Measurements from ENCODE around the gene ZNF487.
"Not testable (repeated sequence)": the region's sequence is repeated elsewhere in the genome, so short reads cannot be mapped to it uniquely, and the experiment has no call there.

Gene ZNF487

DNA sequence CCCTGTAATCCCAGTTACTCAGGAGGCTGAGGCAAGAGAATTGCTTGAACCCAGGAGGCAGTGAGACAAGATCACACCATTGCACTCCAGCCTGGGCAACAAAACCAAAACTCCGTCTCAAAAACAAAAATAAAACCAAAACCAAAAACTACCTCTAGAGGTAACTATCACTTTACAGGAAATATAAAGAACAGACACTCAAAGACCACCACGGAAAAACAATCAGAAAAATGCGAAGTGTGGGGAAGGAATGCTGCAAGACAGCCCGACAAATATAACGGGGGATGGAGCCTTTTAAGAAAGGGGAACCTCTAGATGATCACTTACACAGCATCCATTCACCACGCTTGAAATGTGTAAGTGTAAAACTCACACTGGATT, 32.2 kb upstream of the ZNF487 start:
- DNase-seq (ENCODE audit: low spot score), result peak; percentile 46

DNA sequence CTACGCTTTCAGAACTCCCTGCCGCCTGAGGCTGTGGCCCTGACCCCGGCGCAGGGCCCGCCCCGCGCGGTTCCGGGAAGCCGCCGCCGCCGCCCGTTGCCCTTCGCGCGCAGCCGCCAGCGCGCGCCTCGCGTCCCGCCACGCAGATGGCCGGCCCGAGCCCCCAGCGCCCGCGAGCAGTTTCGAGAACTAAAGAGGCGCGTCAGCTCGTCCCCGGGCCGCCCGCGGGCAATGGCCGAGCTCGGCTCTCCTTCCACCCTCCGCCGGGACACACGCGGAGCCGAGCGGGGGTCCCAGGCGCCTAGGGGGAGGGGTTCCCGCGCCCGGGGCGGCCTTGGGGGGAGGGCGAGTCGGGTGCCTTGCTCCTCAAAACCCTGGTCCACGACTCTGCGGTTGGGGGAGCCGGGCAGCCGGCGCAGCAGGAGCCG, 29.7 kb upstream of the ZNF487 start:
- peak; percentile 51 for DNase-seq (ENCODE audit: low spot score)

DNA sequence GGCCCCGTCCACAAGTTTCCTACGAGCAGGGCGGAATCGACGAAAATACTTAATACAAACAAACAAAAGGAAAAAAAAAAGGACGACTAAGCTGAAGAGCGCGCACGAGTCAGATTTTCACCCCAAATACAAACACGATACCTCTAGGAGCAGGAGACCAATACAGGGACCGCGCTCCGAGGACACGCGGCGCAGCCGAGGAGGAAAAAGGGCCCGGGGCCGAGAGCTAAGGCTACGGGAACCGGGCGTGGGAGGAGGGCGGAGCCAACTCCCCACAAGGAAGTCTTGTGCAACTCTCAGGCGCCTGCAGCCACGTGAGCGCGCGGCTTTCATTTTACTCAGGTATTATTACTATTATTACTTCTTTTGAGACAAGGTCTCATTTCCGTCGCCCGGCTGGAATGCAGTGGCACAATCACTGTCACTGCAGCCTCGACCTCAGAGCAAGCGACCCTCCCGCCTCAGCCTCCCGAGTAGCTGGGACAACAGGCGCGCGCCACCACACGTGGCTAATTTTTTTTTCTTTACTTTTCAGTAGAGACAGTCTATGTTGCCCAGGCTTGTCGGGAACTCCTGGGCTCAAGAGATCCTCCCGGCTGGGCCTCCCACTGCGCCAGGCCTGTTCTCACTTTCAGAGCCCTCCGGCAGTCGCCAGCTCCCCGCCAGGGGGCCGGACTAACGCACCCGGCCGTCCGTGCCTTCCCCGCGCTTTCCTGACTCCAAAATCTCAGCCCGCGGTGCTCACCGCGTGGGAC, 29.2 kb upstream of the ZNF487 start:
- peak; percentile 82 for DNase-seq (ENCODE audit: low spot score)

DNA sequence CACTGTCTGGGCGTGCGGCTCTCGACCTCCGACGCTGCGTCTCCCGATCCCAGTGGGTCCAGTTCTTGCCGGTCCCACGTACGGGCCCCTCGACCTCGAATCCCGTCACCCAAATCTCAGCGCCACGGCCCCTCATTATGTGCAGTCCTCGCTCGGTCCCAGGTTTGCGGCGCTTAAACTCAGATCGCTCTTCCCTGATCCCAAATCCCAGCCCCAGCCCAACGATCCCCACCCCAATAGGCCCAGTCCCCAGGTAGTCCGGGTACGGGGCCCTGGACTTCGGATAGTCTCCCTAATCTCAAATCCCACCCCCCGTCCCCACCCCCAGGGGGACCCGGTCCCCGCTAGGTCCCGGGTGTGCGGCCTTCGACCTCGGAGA, 28.6 kb upstream of the ZNF487 start:
- DNase-seq (ENCODE audit: low spot score), result no peak

GRCh38 chr10:43408710-43409384, 28.1 kb upstream of the ZNF487 start, which contains the start of gene HNRNPF:
TSS of gene HNRNPF (minus strand) at chr10:43409186. CDS start at chr10:43387884, 21,302 bp downstream.
- peak; percentile 96 for DNase-seq (ENCODE audit: low spot score)

DNA sequence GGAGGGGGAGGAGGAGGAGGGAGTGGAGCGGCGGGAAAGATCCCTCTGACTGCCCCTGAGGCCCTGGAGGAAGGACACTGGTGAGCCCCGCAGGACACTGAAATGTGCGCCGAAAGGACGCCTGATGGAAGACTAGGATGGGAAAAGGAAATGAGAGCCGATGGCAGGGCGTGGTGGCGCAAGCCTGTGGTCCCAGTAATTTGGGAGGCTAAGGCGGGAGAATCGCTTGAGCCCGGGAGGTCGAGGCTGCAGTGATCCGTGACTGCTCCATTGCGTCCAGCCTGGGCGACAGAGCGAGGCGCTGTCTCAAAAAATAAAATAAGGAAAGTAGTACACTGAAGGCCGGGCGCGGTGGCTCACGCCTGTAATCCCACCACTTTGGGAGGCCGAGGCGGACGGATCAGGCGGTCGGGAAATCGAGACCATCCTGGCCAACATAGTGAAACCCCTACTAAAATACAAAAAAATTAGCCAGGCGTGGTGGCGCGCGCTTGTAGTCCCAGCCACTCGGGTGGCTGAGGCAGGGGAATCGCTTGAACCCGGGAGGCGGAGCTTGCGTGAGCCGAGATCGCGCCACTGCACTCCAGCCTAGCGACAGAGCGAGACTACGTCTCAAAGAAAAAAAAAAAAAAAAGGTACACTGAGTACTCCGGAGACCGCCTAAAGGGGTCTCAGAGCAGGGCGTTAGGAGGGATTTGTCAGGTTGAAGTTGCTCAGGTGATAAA, 27.4 kb upstream of the ZNF487 start:
- peak; percentile 76 for DNase-seq (ENCODE audit: low spot score)

- DNase-seq (ENCODE audit: low spot score), result no peak
Observed at GRCh38 chr10:43410345-43410744, 26.6 kb upstream of the ZNF487 start.

DNA sequence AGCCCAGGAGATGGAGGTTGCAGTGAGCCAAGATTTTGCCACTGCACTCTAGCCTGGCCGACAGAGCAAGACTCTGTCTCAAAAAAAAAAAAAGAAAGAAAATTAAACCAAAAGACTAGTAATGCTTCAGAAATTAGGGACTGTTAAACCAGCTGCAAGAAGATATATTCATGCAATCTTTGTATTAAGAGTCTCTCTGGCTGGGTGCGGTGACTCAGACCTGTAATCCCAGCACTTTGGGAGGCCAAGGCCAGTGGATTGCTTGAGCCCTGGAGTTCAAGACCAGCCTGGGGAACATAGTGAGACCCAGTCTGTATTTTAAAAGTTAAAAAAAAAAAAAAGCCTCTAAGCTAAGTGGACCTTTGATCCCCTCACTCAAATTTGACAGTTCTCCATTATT, 25.4 kb upstream of the ZNF487 start:
- DNase-seq (ENCODE audit: low spot score), result no peak

DNA sequence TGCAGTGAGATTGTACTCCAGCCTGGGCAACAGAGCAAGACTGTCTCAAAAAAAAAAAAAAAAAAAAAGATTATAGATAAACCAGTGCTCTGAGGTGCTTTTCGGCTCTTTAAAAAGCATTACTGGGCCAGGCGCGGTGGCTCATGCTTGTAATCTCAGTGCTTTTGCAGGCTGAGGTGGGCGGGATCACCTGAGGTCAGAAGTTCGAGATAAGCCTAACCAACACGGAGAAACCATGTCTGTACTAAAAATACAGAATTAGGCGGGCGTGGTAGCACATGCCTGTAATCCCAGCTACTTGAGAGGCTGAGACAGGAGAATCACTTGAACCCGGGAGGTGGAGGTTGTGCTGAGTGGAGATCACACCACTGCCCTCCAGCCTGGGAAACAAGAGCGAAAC, 21.4 kb upstream of the ZNF487 start:
- DNase-seq (ENCODE audit: low spot score), result no peak

DNA sequence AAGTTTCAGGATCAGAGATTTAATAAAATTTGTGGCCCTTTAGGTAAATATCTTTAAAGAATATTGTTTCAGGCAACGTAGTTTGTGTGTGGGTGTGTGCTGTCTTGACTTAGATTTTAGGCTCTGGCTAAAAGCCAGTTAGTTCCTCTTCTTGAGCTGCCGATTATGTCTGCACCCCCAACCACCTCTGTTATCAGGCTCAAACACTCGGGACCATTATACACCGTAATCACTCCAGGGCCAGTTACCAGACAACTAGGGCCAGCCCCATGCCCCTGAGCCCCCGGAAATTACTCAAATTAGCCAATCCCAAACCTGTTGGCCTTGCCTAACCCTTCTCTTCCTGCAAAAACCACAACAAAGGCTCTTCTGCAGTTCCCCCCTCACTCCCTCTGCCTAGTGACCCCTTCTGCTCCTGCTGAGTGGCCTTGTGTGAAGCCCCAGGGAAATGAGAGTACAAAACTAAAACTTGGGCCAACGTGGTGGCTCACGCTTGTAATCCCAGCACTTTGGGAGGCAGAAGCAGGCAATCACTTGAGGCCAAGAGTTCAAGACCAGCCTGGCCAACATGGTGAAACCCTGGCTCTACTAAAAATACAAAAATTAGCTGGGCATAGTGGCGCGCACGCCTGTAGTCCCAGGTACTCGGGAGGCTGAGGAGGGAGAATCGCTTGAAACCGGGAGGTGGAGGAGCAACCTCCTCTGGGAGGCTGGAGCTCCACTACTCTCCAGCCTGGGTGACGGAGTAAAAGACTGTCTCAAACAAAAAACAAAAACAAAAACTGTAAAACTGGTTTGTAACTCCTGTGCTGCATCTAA, 18.8 kb upstream of the ZNF487 start:
- peak; percentile 55 for DNase-seq (ENCODE audit: low spot score)

DNA sequence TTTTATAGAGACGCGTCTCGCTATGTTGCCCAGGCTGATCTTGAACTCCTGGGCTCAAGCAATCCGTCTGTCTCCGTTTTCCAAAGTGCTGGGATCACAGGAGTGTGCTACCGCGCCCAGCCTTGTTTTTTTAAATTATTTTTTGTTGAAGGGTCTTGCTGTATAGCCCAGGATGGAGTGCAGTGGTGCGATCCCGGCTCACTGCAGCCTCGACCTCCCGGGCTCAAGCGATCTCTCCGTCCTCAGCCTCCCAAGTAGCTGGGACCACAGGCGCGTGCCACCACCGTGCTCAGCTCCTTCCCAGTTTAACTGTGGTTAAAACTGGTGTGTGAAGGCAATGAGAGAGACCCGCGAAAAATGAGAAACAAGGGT, 16.9 kb upstream of the ZNF487 start:
- DNase-seq (ENCODE audit: low spot score), result no peak

DNA sequence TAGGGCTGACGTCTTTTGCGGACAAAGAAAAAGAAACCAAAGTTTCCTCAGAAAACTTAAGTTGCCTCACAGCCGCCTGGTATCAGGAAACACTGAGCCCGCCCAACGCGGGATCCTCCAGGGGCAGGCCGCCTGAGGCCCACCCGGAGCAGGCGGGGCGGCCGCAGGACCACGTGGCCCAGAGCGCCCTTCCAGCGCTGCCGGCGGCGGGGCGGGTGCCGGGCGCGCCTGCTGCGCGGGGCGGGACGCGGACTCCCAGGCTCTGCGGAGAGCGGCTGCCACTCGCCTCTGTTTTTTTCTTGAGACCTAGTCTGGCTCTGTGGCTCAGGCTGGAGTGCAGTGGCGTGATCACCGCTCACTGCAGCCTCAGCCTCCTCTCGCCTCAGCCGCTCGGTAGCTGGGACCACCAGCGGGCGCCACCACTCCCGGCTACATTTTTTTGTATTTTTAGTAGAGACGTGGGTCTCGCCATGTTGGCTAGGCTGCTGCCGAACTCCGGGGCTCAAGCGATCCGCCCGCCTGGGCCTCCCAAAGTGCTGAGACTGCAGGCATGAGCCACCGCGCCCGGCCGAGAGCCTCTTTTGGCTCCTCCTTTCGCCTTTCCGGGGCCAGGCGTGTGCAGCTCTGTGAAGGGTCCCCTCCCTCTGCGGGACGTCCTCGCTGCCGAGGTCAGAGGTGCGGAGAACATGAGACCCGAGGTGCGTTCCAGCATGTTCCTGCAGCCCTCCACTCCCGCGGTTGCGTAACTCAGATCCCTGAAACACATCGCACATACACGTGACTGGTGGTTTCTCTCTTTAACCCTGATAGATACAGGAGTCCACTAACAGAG, 16.3 kb upstream of the ZNF487 start:
- peak; percentile 76 for DNase-seq (ENCODE audit: low spot score)

GRCh38 chr10:43421201-43421507, 15.8 kb upstream of the ZNF487 start:
- DNase-seq (ENCODE audit: low spot score), result no peak

DNA sequence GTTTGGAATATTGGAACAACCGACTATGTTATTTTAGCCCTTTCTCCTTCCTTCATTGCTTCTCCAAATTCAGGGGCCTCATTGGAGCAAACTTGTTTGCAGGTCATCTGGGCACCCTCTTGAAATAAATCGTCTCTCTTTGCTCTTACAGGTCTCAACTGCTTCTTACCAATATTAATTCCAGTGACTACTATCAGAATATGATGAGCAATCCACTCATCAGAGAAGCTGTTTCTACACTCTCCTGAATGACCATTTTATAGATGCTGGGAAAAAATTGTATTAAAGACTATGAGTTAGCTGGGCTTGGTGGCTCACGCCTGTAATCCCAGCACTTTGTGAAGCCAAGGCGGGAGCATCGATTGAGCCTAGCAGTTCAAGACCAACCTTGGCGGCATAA, 15.4 kb upstream of the ZNF487 start:
- DNase-seq (ENCODE audit: low spot score), result no peak

DNA sequence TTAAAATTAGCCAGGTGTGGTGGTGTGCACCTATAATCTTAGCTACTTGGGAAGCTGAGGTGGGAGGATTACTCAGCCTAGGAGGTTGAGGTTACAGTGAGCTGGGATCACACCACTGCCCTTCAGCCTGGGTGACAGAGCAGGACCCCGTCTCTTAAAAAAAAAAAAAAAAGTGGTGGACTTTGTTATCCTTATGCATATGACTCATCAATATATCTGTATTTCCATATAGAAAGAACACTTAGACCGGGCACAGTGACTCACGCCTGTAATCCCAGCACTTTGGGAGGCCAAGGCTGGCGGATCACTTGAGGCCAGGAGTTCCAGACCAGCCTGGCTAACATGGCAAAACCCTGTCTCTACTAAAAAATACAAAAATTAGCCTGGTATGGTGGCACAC, 15.0 kb upstream of the ZNF487 start:
- DNase-seq (ENCODE audit: low spot score), result not testable (repeated sequence)

DNA sequence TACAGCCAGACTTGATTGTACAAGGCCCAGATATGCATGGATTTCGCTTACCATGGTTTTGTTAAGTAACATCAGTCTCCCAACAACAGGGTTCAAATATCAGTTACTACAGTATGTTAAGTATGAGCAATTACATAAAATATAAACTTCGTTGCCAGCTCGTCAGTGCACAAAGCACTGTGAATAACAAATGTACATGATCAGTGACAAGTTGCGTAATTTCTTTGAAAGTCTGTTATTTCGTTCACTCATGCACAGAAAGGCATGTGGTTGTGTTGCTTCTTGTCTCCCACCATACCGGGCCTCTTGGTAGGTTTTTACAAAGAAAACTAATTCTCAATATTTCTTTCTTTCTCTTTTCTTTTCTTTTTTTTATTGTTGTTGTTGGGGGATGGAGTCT, 12.5 kb upstream of the ZNF487 start:
- no peak for DNase-seq (ENCODE audit: low spot score)

- DNase-seq (ENCODE audit: low spot score), result not testable (repeated sequence)
Observed at GRCh38 chr10:43426476-43426875, 10.4 kb upstream of the ZNF487 start.

DNA sequence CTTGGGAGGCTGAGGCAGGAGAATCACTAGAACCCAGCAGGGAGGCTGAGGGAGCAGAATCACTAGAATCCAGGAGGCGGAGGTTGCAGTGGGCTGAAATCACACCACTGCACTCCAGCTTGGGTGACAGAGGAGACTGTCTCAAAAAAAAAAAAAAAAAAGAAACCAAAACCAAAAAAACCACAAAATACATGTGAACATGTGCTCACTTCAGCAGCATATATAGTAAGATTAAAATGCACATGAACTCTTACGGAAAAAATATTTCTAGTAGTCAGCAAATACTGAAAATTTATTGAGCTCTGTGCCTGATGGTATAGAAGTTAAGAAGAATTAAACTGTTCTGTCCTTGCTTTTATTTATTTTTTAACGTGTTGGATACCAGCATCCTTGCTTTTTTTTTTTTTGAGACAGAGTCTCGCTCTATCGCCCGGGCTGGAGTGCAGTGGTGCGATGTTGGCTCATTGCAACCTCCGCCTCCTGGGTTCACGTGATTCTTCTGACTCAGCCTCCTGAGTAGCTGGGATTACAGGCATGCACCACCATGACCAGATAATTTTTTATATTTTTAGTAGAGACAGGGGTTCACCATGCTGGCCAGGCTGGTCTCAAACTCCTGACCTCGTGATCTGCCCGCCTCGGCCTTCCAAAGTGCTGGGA, 9.6 kb upstream of the ZNF487 start:
- DNase-seq (ENCODE audit: low spot score), result peak; percentile 52

GRCh38 chr10:43430926-43431663, 5.8 kb upstream of the ZNF487 start:
- no peak for DNase-seq (ENCODE audit: low spot score)

All from CD4-positive, alpha-beta T cell treated with Interleukin-2 at 100 ng/mL for 4 hours (primary cell).